HEK293 (cell line): ENCODE data around the gene ASIC1.

ENCODE experiments used
- BCL11A ChIP-seq: fragments of 450-650 bp; formaldehyde crosslinking; IDR thresholded peaks from 2 replicates; pipeline ENCODE4 v1.5.1; 2016; ENCODE audit warnings: low read depth, missing biosample characterization, missing genetic modification characterization
- PBX3 ChIP-seq: sonication (generic); formaldehyde crosslinking; IDR thresholded peaks from 2 replicates; pipeline ENCODE4 v1.8.1; 2022; ENCODE audit warnings: mild to moderate bottlenecking, moderate library complexity, missing genetic modification reagents
- SP2 ChIP-seq: fragments of 450-650 bp; formaldehyde crosslinking; IDR thresholded peaks from 2 replicates; pipeline ENCODE4 v1.5.1; 2016; ENCODE audit warnings: missing biosample characterization, missing genetic modification characterization
- YY2 ChIP-seq: fragments of 450-650 bp; formaldehyde crosslinking; IDR thresholded peaks from 2 replicates; pipeline ENCODE4 v1.5.1; 2016; ENCODE audit warnings: missing biosample characterization, missing genetic modification characterization
- ZFHX2 ChIP-seq: fragments of 450-650 bp; formaldehyde crosslinking; conservative IDR thresholded peaks from 2 replicates; pipeline ENCODE4 v1.5.1; 2016; ENCODE audit warnings: missing biosample characterization, missing genetic modification characterization
- ZNF114 ChIP-seq: fragments of 450-650 bp; formaldehyde crosslinking; IDR thresholded peaks from 2 replicates; pipeline ENCODE4 v1.5.0; 2017; ENCODE audit warnings: missing biosample characterization, missing genetic modification characterization
- ZNF324 ChIP-seq: fragments of 450-650 bp; formaldehyde crosslinking; IDR thresholded peaks from 2 replicates; pipeline ENCODE4 v1.5.1; 2016; ENCODE audit warnings: missing biosample characterization, missing genetic modification characterization
- ZNF677 ChIP-seq: fragments of 450-650 bp; IDR thresholded peaks from 2 replicates; pipeline ENCODE4 v1.5.0; 2018; ENCODE audit warnings: missing biosample characterization, mild to moderate bottlenecking, missing genetic modification characterization, moderate library complexity
- ZNF707 ChIP-seq: fragments of 450-650 bp; formaldehyde crosslinking; IDR thresholded peaks from 2 replicates; pipeline ENCODE4 v1.5.1; 2016; ENCODE audit warnings: missing biosample characterization, missing genetic modification characterization
- ZNF747 ChIP-seq: fragments of 450-650 bp; formaldehyde crosslinking; IDR thresholded peaks from 2 replicates; pipeline ENCODE4 v1.5.1; 2016; ENCODE audit warnings: missing biosample characterization, missing genetic modification characterization
- TF ChIP-seq, protein P1 (sequence below): fragments of 450-650 bp; formaldehyde crosslinking; IDR thresholded peaks from 2 replicates; pipeline ENCODE4 v1.5.1; 2016; ENCODE audit warnings: missing biosample characterization, missing genetic modification characterization
- TF ChIP-seq, protein P2 (sequence below): fragments of 450-650 bp; formaldehyde crosslinking; IDR thresholded peaks from 2 replicates; pipeline ENCODE4 v1.5.1; 2016; ENCODE audit warnings: missing biosample characterization, missing genetic modification characterization, low read depth
- TF ChIP-seq, protein P3 (sequence below): fragments of 450-650 bp; formaldehyde crosslinking; IDR thresholded peaks from 2 replicates; pipeline ENCODE4 v1.5.1; 2016; ENCODE audit warnings: missing biosample characterization, missing genetic modification characterization
- TF ChIP-seq, protein P4 (sequence below): fragments of 450-650 bp; formaldehyde crosslinking; IDR thresholded peaks from 2 replicates; pipeline ENCODE4 v1.5.1; 2016; ENCODE audit warnings: missing biosample characterization, missing genetic modification characterization

DNA sequence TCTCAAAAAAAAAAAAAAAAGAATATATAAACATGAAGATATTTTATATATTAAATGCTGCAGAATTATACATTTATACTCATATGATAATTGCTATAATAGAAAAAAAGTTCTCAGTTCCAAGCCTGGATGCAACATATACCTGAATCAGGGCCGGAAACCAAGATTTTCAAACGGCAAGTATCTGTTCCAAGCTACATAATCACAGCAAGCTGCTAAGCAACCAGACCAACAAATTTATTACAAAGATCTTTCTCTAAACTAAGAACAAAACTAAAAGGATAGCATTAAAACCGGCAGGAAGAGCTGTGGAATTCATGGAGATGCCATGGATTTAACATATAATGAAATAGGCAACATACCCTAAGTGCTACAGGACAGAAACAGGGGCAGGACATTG, 39.2 kb upstream of the ASIC1 start:
- TF ChIP-seq ZNF324 = no peak
- TF ChIP-seq, protein P1, sequence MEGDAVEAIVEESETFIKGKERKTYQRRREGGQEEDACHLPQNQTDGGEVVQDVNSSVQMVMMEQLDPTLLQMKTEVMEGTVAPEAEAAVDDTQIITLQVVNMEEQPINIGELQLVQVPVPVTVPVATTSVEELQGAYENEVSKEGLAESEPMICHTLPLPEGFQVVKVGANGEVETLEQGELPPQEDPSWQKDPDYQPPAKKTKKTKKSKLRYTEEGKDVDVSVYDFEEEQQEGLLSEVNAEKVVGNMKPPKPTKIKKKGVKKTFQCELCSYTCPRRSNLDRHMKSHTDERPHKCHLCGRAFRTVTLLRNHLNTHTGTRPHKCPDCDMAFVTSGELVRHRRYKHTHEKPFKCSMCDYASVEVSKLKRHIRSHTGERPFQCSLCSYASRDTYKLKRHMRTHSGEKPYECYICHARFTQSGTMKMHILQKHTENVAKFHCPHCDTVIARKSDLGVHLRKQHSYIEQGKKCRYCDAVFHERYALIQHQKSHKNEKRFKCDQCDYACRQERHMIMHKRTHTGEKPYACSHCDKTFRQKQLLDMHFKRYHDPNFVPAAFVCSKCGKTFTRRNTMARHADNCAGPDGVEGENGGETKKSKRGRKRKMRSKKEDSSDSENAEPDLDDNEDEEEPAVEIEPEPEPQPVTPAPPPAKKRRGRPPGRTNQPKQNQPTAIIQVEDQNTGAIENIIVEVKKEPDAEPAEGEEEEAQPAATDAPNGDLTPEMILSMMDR (tag by site-specific recombination) = no peak
- TF ChIP-seq, protein P2, sequence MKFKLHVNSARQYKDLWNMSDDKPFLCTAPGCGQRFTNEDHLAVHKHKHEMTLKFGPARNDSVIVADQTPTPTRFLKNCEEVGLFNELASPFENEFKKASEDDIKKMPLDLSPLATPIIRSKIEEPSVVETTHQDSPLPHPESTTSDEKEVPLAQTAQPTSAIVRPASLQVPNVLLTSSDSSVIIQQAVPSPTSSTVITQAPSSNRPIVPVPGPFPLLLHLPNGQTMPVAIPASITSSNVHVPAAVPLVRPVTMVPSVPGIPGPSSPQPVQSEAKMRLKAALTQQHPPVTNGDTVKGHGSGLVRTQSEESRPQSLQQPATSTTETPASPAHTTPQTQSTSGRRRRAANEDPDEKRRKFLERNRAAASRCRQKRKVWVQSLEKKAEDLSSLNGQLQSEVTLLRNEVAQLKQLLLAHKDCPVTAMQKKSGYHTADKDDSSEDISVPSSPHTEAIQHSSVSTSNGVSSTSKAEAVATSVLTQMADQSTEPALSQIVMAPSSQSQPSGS = no peak
- no peak for TF ChIP-seq ZNF677
- TF ChIP-seq, protein P3, sequence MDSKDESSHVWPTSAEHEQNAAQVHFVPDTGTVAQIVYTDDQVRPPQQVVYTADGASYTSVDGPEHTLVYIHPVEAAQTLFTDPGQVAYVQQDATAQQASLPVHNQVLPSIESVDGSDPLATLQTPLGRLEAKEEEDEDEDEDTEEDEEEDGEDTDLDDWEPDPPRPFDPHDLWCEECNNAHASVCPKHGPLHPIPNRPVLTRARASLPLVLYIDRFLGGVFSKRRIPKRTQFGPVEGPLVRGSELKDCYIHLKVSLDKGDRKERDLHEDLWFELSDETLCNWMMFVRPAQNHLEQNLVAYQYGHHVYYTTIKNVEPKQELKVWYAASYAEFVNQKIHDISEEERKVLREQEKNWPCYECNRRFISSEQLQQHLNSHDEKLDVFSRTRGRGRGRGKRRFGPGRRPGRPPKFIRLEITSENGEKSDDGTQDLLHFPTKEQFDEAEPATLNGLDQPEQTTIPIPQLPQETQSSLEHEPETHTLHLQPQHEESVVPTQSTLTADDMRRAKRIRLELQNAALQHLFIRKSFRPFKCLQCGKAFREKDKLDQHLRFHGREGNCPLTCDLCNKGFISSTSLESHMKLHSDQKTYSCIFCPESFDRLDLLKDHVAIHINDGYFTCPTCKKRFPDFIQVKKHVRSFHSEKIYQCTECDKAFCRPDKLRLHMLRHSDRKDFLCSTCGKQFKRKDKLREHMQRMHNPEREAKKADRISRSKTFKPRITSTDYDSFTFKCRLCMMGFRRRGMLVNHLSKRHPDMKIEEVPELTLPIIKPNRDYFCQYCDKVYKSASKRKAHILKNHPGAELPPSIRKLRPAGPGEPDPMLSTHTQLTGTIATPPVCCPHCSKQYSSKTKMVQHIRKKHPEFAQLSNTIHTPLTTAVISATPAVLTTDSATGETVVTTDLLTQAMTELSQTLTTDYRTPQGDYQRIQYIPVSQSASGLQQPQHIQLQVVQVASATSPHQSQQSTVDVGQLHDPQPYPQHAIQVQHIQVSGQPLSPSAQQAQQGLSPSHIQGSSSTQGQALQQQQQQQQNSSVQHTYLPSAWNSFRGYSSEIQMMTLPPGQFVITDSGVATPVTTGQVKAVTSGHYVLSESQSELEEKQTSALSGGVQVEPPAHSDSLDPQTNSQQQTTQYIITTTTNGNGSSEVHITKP = no peak
- no peak for TF ChIP-seq BCL11A (tag by site-specific recombination)
- no peak for TF ChIP-seq PBX3
- TF ChIP-seq YY2 (tag by site-specific recombination) = no peak
- TF ChIP-seq, protein P4, sequence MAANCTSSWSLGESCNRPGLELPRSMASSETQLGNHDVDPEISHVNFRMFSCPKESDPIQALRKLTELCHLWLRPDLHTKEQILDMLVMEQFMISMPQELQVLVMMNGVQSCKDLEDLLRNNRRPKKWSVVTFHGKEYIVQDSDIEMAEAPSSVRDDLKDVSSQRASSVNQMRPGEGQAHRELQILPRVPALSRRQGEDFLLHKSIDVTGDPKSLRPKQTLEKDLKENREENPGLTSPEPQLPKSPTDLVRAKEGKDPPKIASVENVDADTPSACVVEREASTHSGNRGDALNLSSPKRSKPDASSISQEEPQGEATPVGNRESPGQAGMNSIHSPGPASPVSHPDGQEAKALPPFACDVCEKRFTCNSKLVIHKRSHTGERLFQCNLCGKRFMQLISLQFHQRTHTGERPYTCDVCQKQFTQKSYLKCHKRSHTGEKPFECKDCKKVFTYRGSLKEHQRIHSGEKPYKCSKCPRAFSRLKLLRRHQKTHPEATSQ (tag by site-specific recombination) = no peak
- TF ChIP-seq ZNF114 (tag by site-specific recombination) = no peak
- no peak for TF ChIP-seq SP2 (tag by site-specific recombination)
- TF ChIP-seq ZFHX2 = no peak
- TF ChIP-seq ZNF747 (tag by site-specific recombination) = no peak
- no peak for TF ChIP-seq ZNF707 (tag by site-specific recombination)
